Heart left ventricle (tissue), 13 donors: ENCODE data around the gene SH3GLB1.

Experiments
- CTCF ChIP-seq, 12 donors: fragments of 200-600 bp; sonication (generic) in 4 of 12; IDR thresholded peaks; one replicate each; pipeline versions ENCODE4 v1.5.0 to v1.8.0; 2018 to 2022; ENCODE audit warnings: antibody characterized with exemption in 12 of 12, mild to moderate bottlenecking in 5 of 12
- POLR2A ChIP-seq, 2 donors: fragments of 450-650 bp; IDR thresholded peaks; one replicate each; pipeline ENCODE4 v1.6.1; 2017; ENCODE audit warnings: antibody characterized with exemption in 2 of 2, mild to moderate bottlenecking in 2 of 2, moderate library complexity in 2 of 2
- donor health status: ischemic (EF 13 %, LVEDD 7.1; RV severe dilation, severe dysfunction).
- donor health status: DM: no; HTN: yes; CAD: no.
- donor health status: DM: no; HTN: no; CAD: no.
- donor health status: ischemic (EF 25% LVEDD 6.9; RV normal size, moderate dysfunction).
- donor health status: ischemic (EF 25% LVEDD 5.7; RV mildly dilated, moderate dysfunction).
- donor health status: ischemic (EF 35%, LVEDD 5.7; RV mildly dilated, moderate dysfunction).
- donor health status: nonischemic (EF 11% LVEDD 7.7; RV severe dilation, severe dysfunction).
- donor health status: DM: yes; HTN: yes; CAD: no.
- donor health status: PGD.
- donor health status: ischemic (EF 29% LVEDD 5.4; RV normal size, mild dysfunction).
- donor health status: nonischemic (EF 23%, LVEDD 6.1; RV moderate dilation, normal function).

- TF ChIP-seq POLR2A (IDR thresholded peaks at IDR 0.05) (no peak), CTCF (IDR thresholded peaks at IDR 0.05) (no peak)
Measured at GRCh38 chr1:86705665-86705985, 1.2 kb downstream of the SH3GLB1 start.
